ENCODE results near the gene BRD4. TPM values are rescaled to one million over a fixed set of nuclear protein-coding genes. Genes with fewer than 3 reads are reported as not detected.
"Not testable (repeated sequence)": the region's sequence is repeated elsewhere in the genome, so short reads cannot be mapped to it uniquely, and the experiment has no call there.

The BRD4 gene
- total RNA-seq, 2 donors from 2014 or later, result 45.6 to 76.0 TPM

- H3K27me3 ChIP-seq (replicated peaks; ENCODE audit: insufficient read depth); H3K27ac ChIP-seq; DNase-seq (ENCODE audit: low spot score); H3K9me3 ChIP-seq; H3K4me1 ChIP-seq (replicated peaks); intact Hi-C loops (cut with DNase I); H3K4me3 ChIP-seq: not testable (repeated sequence)
- WGBS, result 69% methylated on average over 4 of the region's 4 CpGs
- peaks cover 24 to 28% of the 10 kb centered on the region in 2 donors for H3K36me3 ChIP-seq
Measured at GRCh38 chr19:15360015-15360414, 27.7 kb upstream of the BRD4 start.

- Histone ChIP-seq H3K27ac (no peak overlapping the region), H3K36me3 (peaks cover 24 to 28% of the 10 kb centered on the region in 2 donors), H3K4me3 (no peak overlapping the region), H3K4me1 (replicated peaks) (no peaks in the 10 kb centered on the region), H3K9me3 (no peaks in the 10 kb centered on the region), H3K27me3 (replicated peaks; ENCODE audit: insufficient read depth) (no peaks in the 10 kb centered on the region)
- no peak for DNase-seq (ENCODE audit: low spot score)
- TF ChIP-seq POLR2A (IDR thresholded peaks at IDR 0.05), result no peak
- TF ChIP-seq POLR2AphosphoS5 (IDR thresholded peaks at IDR 0.05), result no peak
- TF ChIP-seq, protein P1, sequence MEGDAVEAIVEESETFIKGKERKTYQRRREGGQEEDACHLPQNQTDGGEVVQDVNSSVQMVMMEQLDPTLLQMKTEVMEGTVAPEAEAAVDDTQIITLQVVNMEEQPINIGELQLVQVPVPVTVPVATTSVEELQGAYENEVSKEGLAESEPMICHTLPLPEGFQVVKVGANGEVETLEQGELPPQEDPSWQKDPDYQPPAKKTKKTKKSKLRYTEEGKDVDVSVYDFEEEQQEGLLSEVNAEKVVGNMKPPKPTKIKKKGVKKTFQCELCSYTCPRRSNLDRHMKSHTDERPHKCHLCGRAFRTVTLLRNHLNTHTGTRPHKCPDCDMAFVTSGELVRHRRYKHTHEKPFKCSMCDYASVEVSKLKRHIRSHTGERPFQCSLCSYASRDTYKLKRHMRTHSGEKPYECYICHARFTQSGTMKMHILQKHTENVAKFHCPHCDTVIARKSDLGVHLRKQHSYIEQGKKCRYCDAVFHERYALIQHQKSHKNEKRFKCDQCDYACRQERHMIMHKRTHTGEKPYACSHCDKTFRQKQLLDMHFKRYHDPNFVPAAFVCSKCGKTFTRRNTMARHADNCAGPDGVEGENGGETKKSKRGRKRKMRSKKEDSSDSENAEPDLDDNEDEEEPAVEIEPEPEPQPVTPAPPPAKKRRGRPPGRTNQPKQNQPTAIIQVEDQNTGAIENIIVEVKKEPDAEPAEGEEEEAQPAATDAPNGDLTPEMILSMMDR (IDR thresholded peaks at IDR 0.05), result no peak
- WGBS, result 89% methylated on average over 3 of the region's 3 CpGs
- intact Hi-C loops (cut with DNase I), result no loop called here
Measured at GRCh38 chr19:15358918-15359317, 26.6 kb upstream of the BRD4 start.

DNA sequence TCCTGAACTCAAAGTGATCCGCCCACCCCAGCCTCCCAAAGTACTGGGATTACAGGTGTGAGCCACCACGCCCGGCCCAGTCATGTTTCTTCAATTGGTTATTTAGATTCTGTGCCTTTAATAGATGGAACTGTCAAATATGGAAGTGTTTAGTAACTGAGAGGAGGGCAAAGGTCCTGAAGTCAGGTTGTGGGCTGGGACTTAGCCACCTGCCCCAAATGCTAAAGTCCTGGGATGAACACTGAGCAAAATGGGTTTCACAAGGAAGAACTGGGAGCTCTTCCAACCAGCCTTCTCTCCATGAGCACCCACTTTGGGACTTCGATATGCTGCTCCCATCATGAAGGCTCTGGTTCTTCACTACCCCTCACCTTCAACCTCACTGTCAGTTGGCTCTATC is 25.6 kb upstream of the BRD4 start:
- 100% methylated on average over 4 of the region's 4 CpGs for WGBS
- no peak for TF ChIP-seq POLR2A (IDR thresholded peaks at IDR 0.05)
- TF ChIP-seq, protein P1 (IDR thresholded peaks at IDR 0.05), result no peak
- no peak for TF ChIP-seq POLR2AphosphoS5 (IDR thresholded peaks at IDR 0.05)
- H3K9me3 ChIP-seq, result no peaks in the 10 kb centered on the region
- no peaks in the 10 kb centered on the region for H3K27me3 ChIP-seq (replicated peaks; ENCODE audit: insufficient read depth)
- no peak overlapping the region for H3K4me3 ChIP-seq
- H3K4me1 ChIP-seq (replicated peaks), result no peaks in the 10 kb centered on the region
- peaks cover 24 to 28% of the 10 kb centered on the region in 2 donors for H3K36me3 ChIP-seq
- no peak for DNase-seq (ENCODE audit: low spot score)
- intact Hi-C loops (cut with DNase I), result no loop called here
- no peak overlapping the region for H3K27ac ChIP-seq

DNA sequence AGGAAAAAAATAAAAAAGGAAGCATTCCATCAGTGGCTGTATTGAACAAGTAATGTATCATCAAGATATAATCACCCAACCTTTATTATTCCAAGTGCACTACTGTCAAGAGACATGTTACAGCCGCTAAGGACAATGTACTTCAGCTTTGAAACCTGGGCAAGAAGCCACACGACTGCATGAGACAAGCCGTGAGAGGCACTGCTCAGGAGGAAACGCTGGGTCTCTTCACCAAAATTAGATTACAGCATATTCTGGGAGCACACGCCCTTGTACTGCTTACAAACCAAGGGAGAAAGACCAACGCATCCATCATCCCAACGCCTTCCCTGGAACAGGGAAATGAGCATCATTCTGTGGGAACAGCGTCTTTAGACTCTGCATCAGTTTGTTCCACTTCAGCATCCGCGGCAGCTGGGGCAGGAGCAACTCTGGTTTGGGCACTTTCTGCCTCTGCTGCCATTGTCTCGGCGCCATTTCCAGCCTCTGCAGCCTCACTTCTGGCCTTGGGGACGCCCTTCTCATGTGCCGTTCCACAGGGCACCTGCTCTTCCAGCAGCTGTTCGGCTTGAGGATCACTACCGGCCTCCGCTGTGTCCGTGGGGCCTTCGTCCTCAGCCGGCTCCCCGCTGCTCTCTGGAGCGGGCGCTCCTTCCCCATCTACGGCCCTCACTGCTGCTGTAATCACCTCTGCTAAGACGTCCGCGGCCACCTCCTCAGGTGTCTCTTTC is 22.4 kb upstream of the BRD4 start:
- peaks cover 13 to 21% of the 10 kb centered on the region in 2 donors for H3K36me3 ChIP-seq
- no peak for DNase-seq (ENCODE audit: low spot score)
- no peaks in the 10 kb centered on the region for H3K4me1 ChIP-seq (replicated peaks)
- intact Hi-C loops (cut with DNase I), result no loop called here
- H3K4me3 ChIP-seq, result no peak overlapping the region
- H3K27me3 ChIP-seq (replicated peaks; ENCODE audit: insufficient read depth), result no peaks in the 10 kb centered on the region
- H3K27ac ChIP-seq, result no peak overlapping the region
- H3K9me3 ChIP-seq, result no peaks in the 10 kb centered on the region
- no peak for TF ChIP-seq POLR2A (IDR thresholded peaks at IDR 0.05)
- TF ChIP-seq, protein P1 (IDR thresholded peaks at IDR 0.05), result no peak
- TF ChIP-seq POLR2AphosphoS5 (IDR thresholded peaks at IDR 0.05), result no peak
- WGBS, result 67% methylated on average over 27 of the region's 27 CpGs

- 94% methylated on average over 4 of the region's 4 CpGs for WGBS
- H3K36me3 ChIP-seq, result peaks cover 7 to 14% of the 10 kb centered on the region in 2 donors
- TF ChIP-seq POLR2AphosphoS5 (IDR thresholded peaks at IDR 0.05), result no peak
- TF ChIP-seq, protein P1 (IDR thresholded peaks at IDR 0.05), result no peak
- TF ChIP-seq POLR2A (IDR thresholded peaks at IDR 0.05), result no peak
Measured at GRCh38 chr19:15353908-15354307, 21.6 kb upstream of the BRD4 start.

GRCh38 chr19:15352535-15352934 is 20.2 kb upstream of the BRD4 start:
- H3K36me3 ChIP-seq; H3K27ac ChIP-seq; H3K4me1 ChIP-seq (replicated peaks); intact Hi-C loops (cut with DNase I); H3K9me3 ChIP-seq; DNase-seq (ENCODE audit: low spot score); H3K27me3 ChIP-seq (replicated peaks; ENCODE audit: insufficient read depth); H3K4me3 ChIP-seq: not testable (repeated sequence)
- 90% methylated on average over 8 of the region's 8 CpGs for WGBS

More at GRCh38 chr19:15353908-15354307, 21.6 kb upstream of the BRD4 start:
- Histone ChIP-seq H3K27me3 (replicated peaks; ENCODE audit: insufficient read depth) (no peaks in the 10 kb centered on the region), H3K4me1 (replicated peaks) (no peaks in the 10 kb centered on the region), H3K27ac (no peak overlapping the region), H3K9me3 (no peaks in the 10 kb centered on the region), H3K4me3 (no peak overlapping the region)
- DNase-seq (ENCODE audit: low spot score), result no peak
- intact Hi-C loops (cut with DNase I), result no loop called here

DNA sequence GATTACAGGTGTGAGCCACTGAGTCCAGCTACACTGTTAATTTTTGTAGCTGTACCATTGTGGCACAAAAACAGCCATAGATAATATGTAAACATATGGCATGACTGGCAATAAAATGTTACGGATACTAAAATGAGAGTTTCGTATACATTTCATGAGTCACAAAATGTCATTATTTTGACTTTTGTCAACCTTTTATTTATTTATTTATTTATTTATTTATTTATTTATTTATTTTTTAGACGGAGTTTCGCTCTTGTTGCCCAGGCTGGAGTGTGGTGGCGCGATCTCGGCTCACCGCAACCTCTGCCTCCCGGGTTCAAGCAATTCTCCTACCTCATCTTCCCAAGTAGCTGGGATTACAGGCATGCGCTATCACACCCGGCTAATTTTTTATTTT is 9.0 kb upstream of the BRD4 start:
- H3K4me3 ChIP-seq; H3K36me3 ChIP-seq; DNase-seq (ENCODE audit: low spot score); H3K4me1 ChIP-seq (replicated peaks); H3K9me3 ChIP-seq; H3K27me3 ChIP-seq (replicated peaks; ENCODE audit: insufficient read depth); intact Hi-C loops (cut with DNase I); H3K27ac ChIP-seq: not testable (repeated sequence)
- WGBS, result 97% methylated on average over 11 of the region's 11 CpGs

Data from prostate gland (tissue), 2 donors.